ENCODE results near the gene NTSR1.

The NTSR1 gene

GRCh38 chr20:62782149-62782892 is 73.7 kb downstream of the NTSR1 start:
- Histone ChIP-seq H3K27ac (ENCODE audit: low read depth, low read length) (no peak overlapping the region), H3K36me3 (ENCODE audit: control insufficient read depth in 1 of 2, insufficient read depth in 2 of 2, low read length in 2 of 2) (no peaks in the 10 kb centered on the region), H3K4me3 (ENCODE audit: low read depth in 1 of 2, low read length in 2 of 2) (no peak overlapping the region), H3K9ac (ENCODE audit: low read depth in 1 of 2, low read length in 2 of 2) (no peak overlapping the region), H3K4me1 (ENCODE audit: control insufficient read depth in 1 of 2, insufficient read depth in 2 of 2, low read length in 2 of 2) (peaks cover 0 to 1% of the 10 kb centered on the region in 2 donors), H3K27me3 (ENCODE audit: control insufficient read depth in 1 of 2, insufficient read depth in 2 of 2, low read length in 2 of 2) (no peaks in the 10 kb centered on the region), H3K9me3 (ENCODE audit: control insufficient read depth in 1 of 2, low read length in 2 of 2) (no peaks in the 10 kb centered on the region)

- no peak overlapping the region for H3K4me3 ChIP-seq (ENCODE audit: low read depth in 1 of 2, low read length in 2 of 2)
- peaks cover 4 to 7% of the 10 kb centered on the region in 2 donors for H3K4me1 ChIP-seq (ENCODE audit: control insufficient read depth in 1 of 2, insufficient read depth in 2 of 2, low read length in 2 of 2)
- H3K36me3 ChIP-seq (ENCODE audit: control insufficient read depth in 1 of 2, insufficient read depth in 2 of 2, low read length in 2 of 2), result no peaks in the 10 kb centered on the region
- no peak overlapping the region for H3K27ac ChIP-seq (ENCODE audit: low read depth, low read length)
- H3K9me3 ChIP-seq (ENCODE audit: control insufficient read depth in 1 of 2, low read length in 2 of 2), result no peaks in the 10 kb centered on the region
- no peak overlapping the region for H3K9ac ChIP-seq (ENCODE audit: low read depth in 1 of 2, low read length in 2 of 2)
- H3K27me3 ChIP-seq (ENCODE audit: control insufficient read depth in 1 of 2, insufficient read depth in 2 of 2, low read length in 2 of 2), result no peaks in the 10 kb centered on the region
These were observed 74.2 kb downstream of the NTSR1 start for GRCh38 chr20:62782893-62783278.

GRCh38 chr20:62784497-62784896 is 75.9 kb downstream of the NTSR1 start:
- H3K9ac ChIP-seq (ENCODE audit: low read depth in 1 of 2, low read length in 2 of 2), result no peak overlapping the region
- H3K4me3 ChIP-seq (ENCODE audit: low read depth in 1 of 2, low read length in 2 of 2), result no peak overlapping the region
- H3K36me3 ChIP-seq (ENCODE audit: control insufficient read depth in 1 of 2, insufficient read depth in 2 of 2, low read length in 2 of 2), result no peaks in the 10 kb centered on the region
- peaks cover 4 to 8% of the 10 kb centered on the region in 2 donors for H3K4me1 ChIP-seq (ENCODE audit: control insufficient read depth in 1 of 2, insufficient read depth in 2 of 2, low read length in 2 of 2)
- no peak overlapping the region for H3K27ac ChIP-seq (ENCODE audit: low read depth, low read length)
- H3K9me3 ChIP-seq (ENCODE audit: control insufficient read depth in 1 of 2, low read length in 2 of 2), result no peaks in the 10 kb centered on the region
- H3K27me3 ChIP-seq (ENCODE audit: control insufficient read depth in 1 of 2, insufficient read depth in 2 of 2, low read length in 2 of 2), result no peaks in the 10 kb centered on the region

GRCh38 chr20:62785393-62785792 is 76.8 kb downstream of the NTSR1 start:
- no peaks in the 10 kb centered on the region for H3K27me3 ChIP-seq (ENCODE audit: control insufficient read depth in 1 of 2, insufficient read depth in 2 of 2, low read length in 2 of 2)
- no peak overlapping the region for H3K4me3 ChIP-seq (ENCODE audit: low read depth in 1 of 2, low read length in 2 of 2)
- no peaks in the 10 kb centered on the region for H3K36me3 ChIP-seq (ENCODE audit: control insufficient read depth in 1 of 2, insufficient read depth in 2 of 2, low read length in 2 of 2)
- H3K27ac ChIP-seq (ENCODE audit: low read depth, low read length), result no peak overlapping the region
- H3K4me1 ChIP-seq (ENCODE audit: control insufficient read depth in 1 of 2, insufficient read depth in 2 of 2, low read length in 2 of 2), result peaks cover 4 to 8% of the 10 kb centered on the region in 2 donors
- no peaks in the 10 kb centered on the region for H3K9me3 ChIP-seq (ENCODE audit: control insufficient read depth in 1 of 2, low read length in 2 of 2)
- H3K9ac ChIP-seq (ENCODE audit: low read depth in 1 of 2, low read length in 2 of 2), result no peak overlapping the region

GRCh38 chr20:62786157-62786556 is 77.5 kb downstream of the NTSR1 start:
- H3K4me1 ChIP-seq (ENCODE audit: control insufficient read depth in 1 of 2, insufficient read depth in 2 of 2, low read length in 2 of 2), result peaks cover 5 to 8% of the 10 kb centered on the region in 2 donors
- no peaks in the 10 kb centered on the region for H3K36me3 ChIP-seq (ENCODE audit: control insufficient read depth in 1 of 2, insufficient read depth in 2 of 2, low read length in 2 of 2)
- H3K9me3 ChIP-seq (ENCODE audit: control insufficient read depth in 1 of 2, low read length in 2 of 2), result no peaks in the 10 kb centered on the region
- no peak overlapping the region for H3K4me3 ChIP-seq (ENCODE audit: low read depth in 1 of 2, low read length in 2 of 2)
- no peak overlapping the region for H3K27ac ChIP-seq (ENCODE audit: low read depth, low read length)
- no peak overlapping the region for H3K9ac ChIP-seq (ENCODE audit: low read depth in 1 of 2, low read length in 2 of 2)
- no peaks in the 10 kb centered on the region for H3K27me3 ChIP-seq (ENCODE audit: control insufficient read depth in 1 of 2, insufficient read depth in 2 of 2, low read length in 2 of 2)

- H3K9me3 ChIP-seq (ENCODE audit: control insufficient read depth in 1 of 2, low read length in 2 of 2), result no peaks in the 10 kb centered on the region
- no peaks in the 10 kb centered on the region for H3K36me3 ChIP-seq (ENCODE audit: control insufficient read depth in 1 of 2, insufficient read depth in 2 of 2, low read length in 2 of 2)
- no peak overlapping the region for H3K27ac ChIP-seq (ENCODE audit: low read depth, low read length)
- peaks cover 8% of the 10 kb centered on the region in 2 donors for H3K4me1 ChIP-seq (ENCODE audit: control insufficient read depth in 1 of 2, insufficient read depth in 2 of 2, low read length in 2 of 2)
- no peaks in the 10 kb centered on the region for H3K27me3 ChIP-seq (ENCODE audit: control insufficient read depth in 1 of 2, insufficient read depth in 2 of 2, low read length in 2 of 2)
- no peak overlapping the region for H3K9ac ChIP-seq (ENCODE audit: low read depth in 1 of 2, low read length in 2 of 2)
- H3K4me3 ChIP-seq (ENCODE audit: low read depth in 1 of 2, low read length in 2 of 2), result peak overlapping the region in 1 of 2 donors; percentile 43
These were observed 78.7 kb downstream of the NTSR1 start for GRCh38 chr20:62787321-62787720.

GRCh38 chr20:62787866-62788265 is 79.2 kb downstream of the NTSR1 start:
- Histone ChIP-seq H3K27ac (ENCODE audit: low read depth, low read length) (no peak overlapping the region), H3K4me1 (ENCODE audit: control insufficient read depth in 1 of 2, insufficient read depth in 2 of 2, low read length in 2 of 2) (peaks cover 8% of the 10 kb centered on the region in 2 donors), H3K36me3 (ENCODE audit: control insufficient read depth in 1 of 2, insufficient read depth in 2 of 2, low read length in 2 of 2) (no peaks in the 10 kb centered on the region), H3K4me3 (ENCODE audit: low read depth in 1 of 2, low read length in 2 of 2) (peak overlapping the region in 1 of 2 donors; percentile 43), H3K27me3 (ENCODE audit: control insufficient read depth in 1 of 2, insufficient read depth in 2 of 2, low read length in 2 of 2) (no peaks in the 10 kb centered on the region), H3K9me3 (ENCODE audit: control insufficient read depth in 1 of 2, low read length in 2 of 2) (no peaks in the 10 kb centered on the region), H3K9ac (ENCODE audit: low read depth in 1 of 2, low read length in 2 of 2) (no peak overlapping the region)

GRCh38 chr20:62788607-62789006 is 80.0 kb downstream of the NTSR1 start:
- peaks cover 11 to 13% of the 10 kb centered on the region in 2 donors for H3K4me1 ChIP-seq (ENCODE audit: control insufficient read depth in 1 of 2, insufficient read depth in 2 of 2, low read length in 2 of 2)
- no peaks in the 10 kb centered on the region for H3K9me3 ChIP-seq (ENCODE audit: control insufficient read depth in 1 of 2, low read length in 2 of 2)
- H3K9ac ChIP-seq (ENCODE audit: low read depth in 1 of 2, low read length in 2 of 2), result no peak overlapping the region
- H3K27ac ChIP-seq (ENCODE audit: low read depth, low read length), result no peak overlapping the region
- H3K4me3 ChIP-seq (ENCODE audit: low read depth in 1 of 2, low read length in 2 of 2), result no peak overlapping the region
- no peaks in the 10 kb centered on the region for H3K36me3 ChIP-seq (ENCODE audit: control insufficient read depth in 1 of 2, insufficient read depth in 2 of 2, low read length in 2 of 2)
- no peaks in the 10 kb centered on the region for H3K27me3 ChIP-seq (ENCODE audit: control insufficient read depth in 1 of 2, insufficient read depth in 2 of 2, low read length in 2 of 2)

- Histone ChIP-seq H3K9me3 (ENCODE audit: control insufficient read depth in 1 of 2, low read length in 2 of 2) (no peaks in the 10 kb centered on the region), H3K4me3 (ENCODE audit: low read depth in 1 of 2, low read length in 2 of 2) (no peak overlapping the region), H3K27ac (ENCODE audit: low read depth, low read length) (no peak overlapping the region), H3K27me3 (ENCODE audit: control insufficient read depth in 1 of 2, insufficient read depth in 2 of 2, low read length in 2 of 2) (no peaks in the 10 kb centered on the region), H3K36me3 (ENCODE audit: control insufficient read depth in 1 of 2, insufficient read depth in 2 of 2, low read length in 2 of 2) (no peaks in the 10 kb centered on the region), H3K9ac (ENCODE audit: low read depth in 1 of 2, low read length in 2 of 2) (no peak overlapping the region), H3K4me1 (ENCODE audit: control insufficient read depth in 1 of 2, insufficient read depth in 2 of 2, low read length in 2 of 2) (peaks cover 16 to 21% of the 10 kb centered on the region in 2 donors)
These were observed 81.4 kb downstream of the NTSR1 start for GRCh38 chr20:62790075-62790474.

GRCh38 chr20:62791301-62792181 is 82.9 kb downstream of the NTSR1 start:
- Histone ChIP-seq H3K4me1 (ENCODE audit: control insufficient read depth in 1 of 2, insufficient read depth in 2 of 2, low read length in 2 of 2) (peaks cover 16 to 21% of the 10 kb centered on the region in 2 donors), H3K27me3 (ENCODE audit: control insufficient read depth in 1 of 2, insufficient read depth in 2 of 2, low read length in 2 of 2) (no peaks in the 10 kb centered on the region), H3K9me3 (ENCODE audit: control insufficient read depth in 1 of 2, low read length in 2 of 2) (no peaks in the 10 kb centered on the region), H3K36me3 (ENCODE audit: control insufficient read depth in 1 of 2, insufficient read depth in 2 of 2, low read length in 2 of 2) (no peaks in the 10 kb centered on the region), H3K27ac (ENCODE audit: low read depth, low read length) (no peak overlapping the region), H3K9ac (ENCODE audit: low read depth in 1 of 2, low read length in 2 of 2) (no peak overlapping the region), H3K4me3 (ENCODE audit: low read depth in 1 of 2, low read length in 2 of 2) (no peak overlapping the region)
